ENCODE results near the gene CPXM1.

CPXM1 gene

GRCh38 chr20:2800521-2801285 lies at the start of gene CPXM1:
Gene CPXM1, minus strand, starts transcription at chr20:2800627. Its CDS starts 55 bp downstream, at chr20:2800572.
- Histone ChIP-seq H3K9ac (ENCODE audit: low read depth, low read length) (peak within 1 kb of the TSS; percentile 2), H3K4me3 (ENCODE audit: low read depth, low read length) (peak within 1 kb of the TSS; percentile 86), H3K9me3 (ENCODE audit: control insufficient read depth, insufficient read depth, low read length) (no peaks in the 10 kb centered on the region), H3K4me1 (ENCODE audit: control insufficient read depth, insufficient read depth, low read length) (peaks cover 5% of the 10 kb centered on the region), H3K27me3 (ENCODE audit: control insufficient read depth, insufficient read depth, low read length) (peaks cover 54% of the 10 kb centered on the region), H3K36me3 (ENCODE audit: control insufficient read depth, insufficient read depth, low read length) (peaks cover 15% of the 10 kb centered on the region)

- Histone ChIP-seq H3K9ac (ENCODE audit: low read depth, low read length) (no peak overlapping the region), H3K36me3 (ENCODE audit: control insufficient read depth, insufficient read depth, low read length) (no peaks in the 10 kb centered on the region), H3K27me3 (ENCODE audit: control insufficient read depth, insufficient read depth, low read length) (no peaks in the 10 kb centered on the region), H3K4me3 (ENCODE audit: low read depth, low read length) (no peak overlapping the region), H3K9me3 (ENCODE audit: control insufficient read depth, insufficient read depth, low read length) (no peaks in the 10 kb centered on the region), H3K4me1 (ENCODE audit: control insufficient read depth, insufficient read depth, low read length) (no peaks in the 10 kb centered on the region)
These were observed 49.1 kb upstream of the CPXM1 start for GRCh38 chr20:2849529-2849928.

GRCh38 chr20:2847802-2848201 lies 47.4 kb upstream of the CPXM1 start:
- Histone ChIP-seq H3K27me3 (ENCODE audit: control insufficient read depth, insufficient read depth, low read length) (no peaks in the 10 kb centered on the region), H3K36me3 (ENCODE audit: control insufficient read depth, insufficient read depth, low read length) (no peaks in the 10 kb centered on the region), H3K4me1 (ENCODE audit: control insufficient read depth, insufficient read depth, low read length) (no peaks in the 10 kb centered on the region), H3K9me3 (ENCODE audit: control insufficient read depth, insufficient read depth, low read length) (no peaks in the 10 kb centered on the region), H3K9ac (ENCODE audit: low read depth, low read length) (no peak overlapping the region), H3K4me3 (ENCODE audit: low read depth, low read length) (no peak overlapping the region)

- Histone ChIP-seq H3K27me3 (ENCODE audit: control insufficient read depth, insufficient read depth, low read length) (no peaks in the 10 kb centered on the region), H3K9me3 (ENCODE audit: control insufficient read depth, insufficient read depth, low read length) (no peaks in the 10 kb centered on the region), H3K36me3 (ENCODE audit: control insufficient read depth, insufficient read depth, low read length) (no peaks in the 10 kb centered on the region), H3K9ac (ENCODE audit: low read depth, low read length) (no peak overlapping the region), H3K4me3 (ENCODE audit: low read depth, low read length) (no peak overlapping the region), H3K4me1 (ENCODE audit: control insufficient read depth, insufficient read depth, low read length) (no peaks in the 10 kb centered on the region)
These were observed 46.3 kb upstream of the CPXM1 start for GRCh38 chr20:2846698-2847097.

GRCh38 chr20:2845607-2846006 lies 45.2 kb upstream of the CPXM1 start:
- Histone ChIP-seq H3K4me1 (ENCODE audit: control insufficient read depth, insufficient read depth, low read length) (no peaks in the 10 kb centered on the region), H3K27me3 (ENCODE audit: control insufficient read depth, insufficient read depth, low read length) (no peaks in the 10 kb centered on the region), H3K4me3 (ENCODE audit: low read depth, low read length) (no peak overlapping the region), H3K9me3 (ENCODE audit: control insufficient read depth, insufficient read depth, low read length) (no peaks in the 10 kb centered on the region), H3K9ac (ENCODE audit: low read depth, low read length) (no peak overlapping the region), H3K36me3 (ENCODE audit: control insufficient read depth, insufficient read depth, low read length) (peaks cover 2% of the 10 kb centered on the region)

GRCh38 chr20:2840967-2841531 lies 40.6 kb upstream of the CPXM1 start:
- peaks cover 18% of the 10 kb centered on the region for H3K27me3 ChIP-seq (ENCODE audit: control insufficient read depth, insufficient read depth, low read length)
- H3K4me1 ChIP-seq (ENCODE audit: control insufficient read depth, insufficient read depth, low read length) = no peaks in the 10 kb centered on the region
- H3K9ac ChIP-seq (ENCODE audit: low read depth, low read length) = no peak overlapping the region
- H3K36me3 ChIP-seq (ENCODE audit: control insufficient read depth, insufficient read depth, low read length) = peaks cover 6% of the 10 kb centered on the region
- H3K9me3 ChIP-seq (ENCODE audit: control insufficient read depth, insufficient read depth, low read length) = no peaks in the 10 kb centered on the region
- peak overlapping the region; percentile 89 for H3K4me3 ChIP-seq (ENCODE audit: low read depth, low read length)

GRCh38 chr20:2840138-2840966 lies 39.9 kb upstream of the CPXM1 start, which contains the start of the genes PCED1A and VPS16:
Gene PCED1A, minus strand, starts transcription at chr20:2840655. Its CDS starts 743 bp downstream, at chr20:2839912.
Gene VPS16, plus strand, starts transcription at chr20:2840745. Its CDS starts 30 bp downstream, at chr20:2840775.
- Histone ChIP-seq H3K9ac (ENCODE audit: low read depth, low read length) (no peak within 1 kb of the TSS), H3K4me3 (ENCODE audit: low read depth, low read length) (peak within 1 kb of the TSS; percentile 89), H3K4me1 (ENCODE audit: control insufficient read depth, insufficient read depth, low read length) (no peaks in the 10 kb centered on the region), H3K27me3 (ENCODE audit: control insufficient read depth, insufficient read depth, low read length) (peaks cover 18% of the 10 kb centered on the region), H3K9me3 (ENCODE audit: control insufficient read depth, insufficient read depth, low read length) (no peaks in the 10 kb centered on the region), H3K36me3 (ENCODE audit: control insufficient read depth, insufficient read depth, low read length) (peaks cover 6% of the 10 kb centered on the region)

- no peaks in the 10 kb centered on the region for H3K4me1 ChIP-seq (ENCODE audit: control insufficient read depth, insufficient read depth, low read length)
- no peak overlapping the region for H3K9ac ChIP-seq (ENCODE audit: low read depth, low read length)
- no peaks in the 10 kb centered on the region for H3K9me3 ChIP-seq (ENCODE audit: control insufficient read depth, insufficient read depth, low read length)
- peaks cover 6% of the 10 kb centered on the region for H3K36me3 ChIP-seq (ENCODE audit: control insufficient read depth, insufficient read depth, low read length)
- peak overlapping the region; percentile 89 for H3K4me3 ChIP-seq (ENCODE audit: low read depth, low read length)
- H3K27me3 ChIP-seq (ENCODE audit: control insufficient read depth, insufficient read depth, low read length) = peaks cover 18% of the 10 kb centered on the region
These were observed 39.3 kb upstream of the CPXM1 start for GRCh38 chr20:2839732-2840137.

- Histone ChIP-seq H3K27me3 (ENCODE audit: control insufficient read depth, insufficient read depth, low read length) (peaks cover 18% of the 10 kb centered on the region), H3K9ac (ENCODE audit: low read depth, low read length) (no peak overlapping the region), H3K9me3 (ENCODE audit: control insufficient read depth, insufficient read depth, low read length) (no peaks in the 10 kb centered on the region), H3K4me3 (ENCODE audit: low read depth, low read length) (no peak overlapping the region), H3K36me3 (ENCODE audit: control insufficient read depth, insufficient read depth, low read length) (peaks cover 6% of the 10 kb centered on the region), H3K4me1 (ENCODE audit: control insufficient read depth, insufficient read depth, low read length) (no peaks in the 10 kb centered on the region)
These were observed 38.6 kb upstream of the CPXM1 start for GRCh38 chr20:2838847-2839671.

- no peak overlapping the region for H3K9ac ChIP-seq (ENCODE audit: low read depth, low read length)
- H3K27me3 ChIP-seq (ENCODE audit: control insufficient read depth, insufficient read depth, low read length) = peaks cover 18% of the 10 kb centered on the region
- H3K9me3 ChIP-seq (ENCODE audit: control insufficient read depth, insufficient read depth, low read length) = no peaks in the 10 kb centered on the region
- peaks cover 6% of the 10 kb centered on the region for H3K36me3 ChIP-seq (ENCODE audit: control insufficient read depth, insufficient read depth, low read length)
- H3K4me1 ChIP-seq (ENCODE audit: control insufficient read depth, insufficient read depth, low read length) = no peaks in the 10 kb centered on the region
- no peak overlapping the region for H3K4me3 ChIP-seq (ENCODE audit: low read depth, low read length)
These were observed 37.9 kb upstream of the CPXM1 start for GRCh38 chr20:2838170-2838797.
